Stimulated activated naive CD8-positive, alpha-beta T cell treated with anti-CD3 and anti-CD28 coated beads, Interleukin-15, Interleukin-2, amounts not matched to agents 100 ng/mL and 50 ng/mL, for 24 hours (primary cell): ENCODE results near the gene MOK.
A peak's percentile ranks its signal among the peaks of the same experiment; 100 is the strongest.

Experiments
- H3K27ac Mint-ChIP-seq: one replicate; pipeline ENCODE4 v1.8.0; 2021; ENCODE audit warnings: mild to moderate bottlenecking, mixed read lengths
- H3K27me3 Mint-ChIP-seq: one replicate; pipeline ENCODE4 v1.8.0; 2021; ENCODE audit warnings: mixed read lengths
- H3K36me3 Mint-ChIP-seq: one replicate; pipeline ENCODE4 v1.8.0; 2021; ENCODE audit warnings: low read depth, mixed read lengths
- H3K4me1 Mint-ChIP-seq: one replicate; pipeline ENCODE4 v1.8.0; 2021; ENCODE audit warnings: low read depth, mixed read lengths
- H3K4me3 Mint-ChIP-seq: one replicate; pipeline ENCODE4 v1.8.0; 2021; ENCODE audit warnings: mild to moderate bottlenecking, mixed read lengths
- H3K9me3 Mint-ChIP-seq: one replicate; pipeline ENCODE4 v1.8.0; 2021; ENCODE audit warnings: mixed read lengths

The MOK gene

DNA sequence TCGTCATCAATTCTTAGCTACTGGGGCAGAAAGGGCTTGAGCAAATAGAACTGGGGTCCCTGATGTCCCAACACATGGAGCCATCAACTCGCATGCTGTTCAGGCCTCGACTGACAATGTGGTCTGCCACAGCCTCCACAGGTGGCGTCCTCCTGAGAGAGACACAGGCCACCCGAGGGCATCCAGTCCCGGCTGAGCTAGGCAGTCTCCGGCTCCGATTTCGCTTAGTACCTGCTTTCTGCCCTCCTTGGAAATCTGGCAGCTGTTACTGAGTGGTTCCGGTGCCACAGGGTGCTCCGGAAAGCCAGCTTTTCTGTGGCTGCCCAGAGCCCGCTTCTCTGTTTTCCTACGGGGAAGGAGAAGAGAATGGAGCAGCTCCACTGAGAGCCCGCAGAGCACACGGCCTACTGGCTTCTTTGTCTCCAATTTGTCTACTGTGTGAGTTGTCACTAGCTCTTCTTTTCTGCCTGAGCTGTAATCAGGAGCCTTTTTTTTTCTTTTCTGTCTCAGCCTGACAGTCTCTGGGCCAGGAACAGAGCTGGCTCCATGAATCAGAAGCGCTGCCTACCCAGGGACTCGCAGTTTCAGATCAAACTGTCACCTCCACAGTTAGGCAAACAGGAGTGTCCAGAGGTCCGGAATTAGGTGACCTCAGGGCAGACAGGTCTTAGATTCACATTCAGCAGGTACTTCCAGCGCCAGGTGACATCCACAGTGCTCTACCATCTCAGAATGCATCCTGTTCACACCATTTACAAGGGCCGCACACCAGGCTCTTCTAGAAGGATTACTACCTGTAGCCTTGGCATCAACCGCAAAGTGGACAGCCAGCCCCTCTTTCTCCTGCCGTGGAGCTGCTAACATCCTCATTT is 73.3 kb downstream of the MOK start:
- Mint-ChIP-seq H3K4me1 (no peaks in the 10 kb centered on the region), H3K27ac (no peak overlapping the region)

DNA sequence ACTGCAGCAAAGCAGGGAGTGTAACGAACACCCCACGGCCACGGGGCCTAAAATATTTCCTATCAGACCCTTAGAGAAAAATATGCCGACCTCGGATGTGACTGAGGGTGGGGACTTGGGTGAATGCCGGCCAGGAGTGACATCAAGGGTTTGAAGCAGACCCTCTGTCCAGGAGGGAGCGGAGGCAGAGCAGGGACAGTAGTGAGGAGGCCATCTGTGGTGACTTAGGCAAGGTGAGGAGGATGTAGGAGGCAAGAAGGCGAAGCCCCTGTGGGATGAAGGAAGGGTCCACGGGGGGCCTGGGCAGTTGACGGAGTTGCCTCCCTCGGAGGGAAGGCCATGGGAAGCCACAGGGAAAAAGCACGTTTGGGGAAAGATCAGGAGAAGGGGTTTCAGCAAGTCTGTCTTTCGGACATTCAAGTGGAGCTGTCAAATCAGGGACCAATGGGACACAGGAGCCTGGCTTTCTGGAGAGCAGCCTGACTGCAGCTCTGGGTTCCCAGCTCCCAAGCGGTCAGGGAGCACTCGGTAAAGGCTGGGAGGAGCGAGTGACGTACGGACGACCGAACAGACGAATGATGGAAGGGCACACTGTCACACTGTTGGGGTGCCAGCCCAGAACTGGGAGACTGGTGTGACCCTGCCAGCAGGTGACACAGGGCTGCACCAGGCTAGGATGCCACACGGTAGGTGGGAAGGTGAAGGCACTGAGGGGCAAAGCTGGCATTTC is 74.3 kb downstream of the MOK start:
- Mint-ChIP-seq H3K9me3 (no peaks in the 10 kb centered on the region), H3K27me3 (no peaks in the 10 kb centered on the region), H3K36me3 (no peaks in the 10 kb centered on the region), H3K4me3 (no peak overlapping the region), H3K4me1 (no peaks in the 10 kb centered on the region), H3K27ac (no peak overlapping the region)

More for the DNA sequence above, 73.3 kb downstream of the MOK start:
- Mint-ChIP-seq H3K9me3 (no peaks in the 10 kb centered on the region), H3K27me3 (no peaks in the 10 kb centered on the region), H3K36me3 (no peaks in the 10 kb centered on the region), H3K4me3 (no peak overlapping the region)

DNA sequence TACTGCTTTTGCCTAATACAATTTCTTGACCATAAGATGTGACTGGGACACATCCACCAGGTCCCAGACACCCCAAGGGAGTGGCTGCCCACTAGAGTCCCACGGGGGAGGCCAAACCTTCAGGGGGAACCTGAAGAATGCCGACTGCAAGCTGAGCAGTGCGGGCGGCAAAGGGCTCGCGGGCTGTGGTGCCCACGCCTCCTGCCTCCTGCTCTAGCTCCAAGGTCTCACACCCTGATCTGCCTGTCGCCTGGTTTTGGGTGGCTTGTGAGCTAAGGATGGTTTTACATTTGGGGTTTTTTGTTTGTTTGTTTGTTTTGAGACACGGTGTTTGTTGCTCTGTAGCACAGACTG is 75.2 kb downstream of the MOK start:
- Mint-ChIP-seq H3K4me3 (no peak overlapping the region), H3K27me3 (no peaks in the 10 kb centered on the region), H3K27ac (no peak overlapping the region), H3K36me3 (no peaks in the 10 kb centered on the region), H3K9me3 (no peaks in the 10 kb centered on the region), H3K4me1 (no peaks in the 10 kb centered on the region)

DNA sequence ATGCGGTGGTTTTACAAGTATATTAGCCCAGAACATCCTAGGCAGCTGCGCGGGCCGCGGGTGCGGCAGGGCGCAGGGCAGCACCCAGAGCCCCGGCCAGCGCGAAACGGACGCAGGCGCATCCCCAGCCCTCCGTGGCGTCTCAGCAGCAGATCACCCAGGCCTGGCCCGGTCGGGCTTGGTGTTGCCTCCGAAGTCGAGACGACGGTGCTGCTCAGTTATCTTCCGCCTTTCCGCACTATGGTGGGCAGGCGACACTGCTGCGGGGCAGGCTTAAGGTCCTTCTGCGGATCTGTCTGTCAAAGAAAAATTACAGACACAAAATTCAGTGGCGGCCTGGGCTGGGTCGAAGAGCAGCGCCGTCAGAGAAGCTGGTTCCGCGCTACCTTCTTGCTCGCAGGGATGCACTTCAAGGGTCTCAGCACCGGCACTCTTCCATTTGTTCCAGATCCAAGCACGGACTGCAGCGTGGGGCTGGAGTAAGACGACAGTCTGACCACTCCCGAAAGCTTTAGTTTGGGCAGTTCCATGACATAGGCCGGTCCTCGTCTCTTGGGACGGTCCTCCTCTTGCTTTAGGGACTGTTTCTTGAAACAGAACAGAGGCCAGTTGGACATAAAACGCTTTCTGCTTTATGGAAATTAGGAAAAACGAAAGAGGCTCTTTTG is 75.8 kb downstream of the MOK start:
- no peak overlapping the region for H3K27ac Mint-ChIP-seq
- H3K4me3 Mint-ChIP-seq = no peak overlapping the region
- H3K9me3 Mint-ChIP-seq = no peaks in the 10 kb centered on the region
- H3K27me3 Mint-ChIP-seq = no peaks in the 10 kb centered on the region
- no peaks in the 10 kb centered on the region for H3K36me3 Mint-ChIP-seq
- no peaks in the 10 kb centered on the region for H3K4me1 Mint-ChIP-seq

DNA sequence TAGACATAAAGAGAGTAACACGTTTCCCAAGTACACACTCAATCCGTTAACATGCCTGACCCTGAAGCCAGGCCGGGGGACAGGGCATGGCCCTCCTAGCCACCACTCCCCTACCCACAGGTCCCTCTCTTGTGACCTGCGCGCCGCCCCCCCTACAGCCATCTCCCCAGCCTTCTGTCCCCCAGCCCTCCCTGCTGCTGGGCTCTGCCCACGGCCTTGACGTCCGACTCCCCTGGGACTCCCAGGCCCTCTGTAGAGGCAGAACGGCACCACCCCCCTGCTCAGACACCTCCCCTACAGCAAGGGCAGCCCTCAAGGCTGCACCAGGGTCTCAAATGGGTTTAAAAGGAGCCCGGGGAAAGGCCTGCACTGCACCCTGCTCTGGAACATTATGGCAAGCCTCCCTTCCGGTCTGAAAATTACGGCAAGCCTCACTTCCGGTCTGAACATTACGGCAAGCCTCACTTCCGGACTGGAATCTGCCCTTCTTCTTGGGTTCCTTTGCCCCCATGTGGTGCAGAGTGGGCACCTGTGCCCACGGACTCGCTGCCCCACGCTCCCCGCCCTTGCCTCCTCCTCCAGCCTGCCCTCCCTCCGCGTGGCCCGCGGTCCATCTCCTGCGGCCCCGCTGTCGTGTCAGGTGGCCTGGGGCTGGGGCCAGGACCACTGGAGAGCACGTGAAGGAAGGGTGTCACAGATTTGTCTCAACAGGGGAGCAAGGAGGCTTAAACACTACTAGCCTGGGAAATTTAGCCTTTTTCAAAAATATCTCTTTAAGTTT is 77.6 kb downstream of the MOK start:
- Mint-ChIP-seq H3K36me3 (no peaks in the 10 kb centered on the region), H3K27me3 (no peaks in the 10 kb centered on the region), H3K4me3 (no peak overlapping the region), H3K9me3 (no peaks in the 10 kb centered on the region), H3K4me1 (no peaks in the 10 kb centered on the region), H3K27ac (no peak overlapping the region)

DNA sequence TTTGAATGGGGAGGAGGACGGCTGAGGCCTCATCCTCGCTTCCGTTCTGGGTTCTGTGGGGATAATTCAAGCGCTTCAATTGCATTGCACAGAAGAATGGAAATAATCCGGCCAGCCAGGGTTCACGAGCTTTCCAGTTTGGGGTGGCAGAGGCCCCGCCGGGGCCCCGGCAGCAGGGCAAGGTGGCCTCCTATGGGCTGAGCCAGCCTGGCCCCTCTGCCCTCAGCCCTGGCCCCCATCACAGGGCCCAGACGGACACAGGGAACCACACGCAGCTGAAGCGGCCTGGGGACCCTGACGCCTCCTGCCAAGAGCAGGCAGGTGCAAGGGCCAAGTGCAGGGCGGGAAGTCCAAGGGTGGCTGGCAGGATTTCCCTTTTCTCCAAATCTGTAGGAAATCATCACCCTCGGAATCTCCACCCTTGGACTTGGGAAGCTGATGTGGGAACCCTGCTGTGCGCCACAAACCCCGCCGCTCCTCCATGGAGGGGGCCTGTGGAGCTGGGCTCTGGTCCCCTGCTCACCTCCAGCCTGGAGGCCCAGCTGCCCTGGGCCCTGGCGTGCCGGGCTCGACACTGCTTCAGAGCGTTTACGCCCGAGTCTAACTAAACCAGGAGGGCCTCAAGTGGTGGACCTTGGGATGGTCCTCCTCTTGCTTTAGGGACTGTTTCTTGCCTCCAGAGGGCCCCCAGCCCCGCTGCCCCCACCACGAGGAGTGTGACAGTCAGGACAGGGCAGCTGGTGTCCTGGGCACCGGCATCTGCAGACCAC is 78.4 kb downstream of the MOK start:
- Mint-ChIP-seq H3K4me3 (no peak overlapping the region), H3K4me1 (no peaks in the 10 kb centered on the region), H3K36me3 (no peaks in the 10 kb centered on the region), H3K27me3 (no peaks in the 10 kb centered on the region), H3K27ac (no peak overlapping the region), H3K9me3 (no peaks in the 10 kb centered on the region)

DNA sequence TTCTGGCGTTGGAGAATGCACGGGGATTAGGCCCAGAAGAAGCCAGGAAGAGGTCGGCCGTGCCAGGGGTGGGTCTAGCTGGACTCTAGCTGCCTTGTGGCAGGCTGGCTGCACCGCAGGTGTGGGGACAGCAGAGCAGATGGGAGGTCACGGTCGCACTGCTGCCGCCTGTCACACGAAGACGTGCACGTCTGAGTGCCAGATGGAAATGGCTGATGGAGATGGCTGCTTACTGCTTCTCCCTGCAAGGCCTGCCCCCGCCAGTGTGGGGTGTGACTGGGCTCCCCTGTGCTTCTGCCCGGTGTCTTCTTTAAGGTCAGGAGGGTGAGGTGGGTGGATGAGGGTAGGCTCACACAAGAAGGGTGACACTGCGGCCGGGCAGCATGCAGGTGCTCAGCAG is 79.0 kb downstream of the MOK start:
- H3K27me3 Mint-ChIP-seq = no peaks in the 10 kb centered on the region
- H3K9me3 Mint-ChIP-seq = no peaks in the 10 kb centered on the region
- peaks cover 3% of the 10 kb centered on the region for H3K4me1 Mint-ChIP-seq
- no peaks in the 10 kb centered on the region for H3K36me3 Mint-ChIP-seq
- no peak overlapping the region for H3K27ac Mint-ChIP-seq
- no peak overlapping the region for H3K4me3 Mint-ChIP-seq

DNA sequence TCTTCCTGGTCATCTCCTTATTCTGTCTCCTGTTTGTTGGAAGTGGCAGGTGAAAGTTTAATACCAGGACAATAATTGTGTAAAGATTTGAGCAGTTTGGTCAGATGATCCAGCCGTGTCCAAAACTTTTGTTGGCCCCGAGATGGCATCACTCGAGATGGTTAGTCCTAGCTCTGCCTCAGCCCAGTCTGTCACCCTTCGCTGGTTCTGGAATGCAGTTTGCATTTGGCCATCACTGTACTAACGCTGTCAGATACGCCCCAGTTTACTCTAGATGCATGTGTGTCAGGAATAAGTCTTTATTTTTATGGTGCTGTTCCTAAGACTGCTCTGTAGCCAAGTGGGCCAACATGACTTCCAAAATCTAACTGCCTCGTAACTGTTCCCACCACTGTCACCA is 79.6 kb downstream of the MOK start:
- H3K9me3 Mint-ChIP-seq = no peaks in the 10 kb centered on the region
- H3K27me3 Mint-ChIP-seq = no peaks in the 10 kb centered on the region
- H3K4me3 Mint-ChIP-seq = no peak overlapping the region
- H3K4me1 Mint-ChIP-seq = peaks cover 6% of the 10 kb centered on the region
- H3K27ac Mint-ChIP-seq = no peak overlapping the region
- no peaks in the 10 kb centered on the region for H3K36me3 Mint-ChIP-seq

DNA sequence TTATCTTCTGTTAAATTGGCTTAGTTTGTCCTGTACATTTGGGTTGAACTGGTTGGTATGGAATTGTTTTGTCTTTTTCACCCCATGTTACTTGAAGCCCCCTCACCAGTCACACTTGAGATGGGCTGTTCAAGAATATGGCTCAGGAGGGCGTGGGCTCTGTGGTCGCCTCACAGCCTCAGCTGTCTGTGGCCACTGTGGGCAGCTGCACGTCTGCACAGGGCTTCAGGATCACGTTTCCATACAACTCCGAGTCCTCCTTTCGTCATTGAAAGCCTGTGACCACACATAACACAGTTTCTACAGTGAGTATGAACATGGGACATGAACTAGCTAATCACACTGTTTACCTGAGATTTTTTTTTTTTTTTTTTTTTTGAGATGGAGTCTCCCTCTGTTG is 81.3 kb downstream of the MOK start:
- Mint-ChIP-seq H3K36me3 (no peaks in the 10 kb centered on the region), H3K4me3 (no peak overlapping the region), H3K9me3 (no peaks in the 10 kb centered on the region), H3K27me3 (no peaks in the 10 kb centered on the region), H3K4me1 (peaks cover 19% of the 10 kb centered on the region), H3K27ac (no peak overlapping the region)

DNA sequence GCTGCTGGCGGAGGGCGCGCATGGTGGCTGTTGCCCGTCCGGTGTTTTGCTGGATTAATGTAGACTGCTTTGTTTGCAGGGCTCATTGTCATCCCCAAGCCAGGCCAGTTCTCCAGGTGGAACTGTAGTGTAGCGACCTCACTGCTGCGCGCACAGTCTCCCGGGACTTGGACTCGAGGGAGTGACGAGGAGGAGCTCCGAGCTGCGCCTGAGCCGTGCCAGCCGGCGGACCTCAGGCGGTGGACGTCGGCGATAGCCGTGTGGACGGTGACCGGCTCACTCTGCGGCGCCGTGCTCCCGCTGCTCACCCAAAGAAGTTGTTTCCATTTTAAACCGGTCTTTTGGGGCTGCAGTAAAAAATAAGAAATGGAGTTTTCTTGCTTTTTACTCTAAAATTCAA is 82.2 kb downstream of the MOK start:
- no peaks in the 10 kb centered on the region for H3K9me3 Mint-ChIP-seq
- H3K36me3 Mint-ChIP-seq = no peaks in the 10 kb centered on the region
- no peaks in the 10 kb centered on the region for H3K27me3 Mint-ChIP-seq
- H3K4me3 Mint-ChIP-seq = no peak overlapping the region
- H3K4me1 Mint-ChIP-seq = peaks cover 19% of the 10 kb centered on the region
- H3K27ac Mint-ChIP-seq = no peak overlapping the region

DNA sequence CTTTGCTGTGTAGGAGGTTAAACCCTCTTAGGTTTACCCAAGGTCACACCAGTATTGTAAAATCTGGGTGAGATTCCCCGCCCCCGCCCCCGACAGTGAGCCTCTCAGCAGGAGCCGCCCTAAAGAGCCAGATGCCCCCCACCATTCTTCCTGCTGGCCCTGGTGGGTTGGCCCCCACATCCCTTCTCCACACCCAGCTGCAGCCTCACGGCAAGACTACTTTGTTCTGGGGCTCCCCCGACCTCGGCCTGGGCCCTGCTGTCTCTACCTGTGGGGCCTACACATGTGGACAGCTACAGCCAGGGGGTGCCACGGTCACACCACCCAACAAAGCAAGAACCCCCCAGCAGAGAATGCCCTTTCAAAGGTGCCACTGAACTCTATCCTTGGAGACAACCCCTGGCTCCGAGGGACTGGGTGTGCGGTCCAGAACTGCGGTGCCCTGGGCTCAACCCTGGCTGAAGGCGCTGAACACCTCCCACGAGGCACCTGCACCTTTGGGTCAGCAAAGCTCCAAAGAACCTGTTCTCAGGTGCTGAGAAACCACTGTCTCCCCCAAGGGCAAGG is 82.9 kb downstream of the MOK start:
- Mint-ChIP-seq H3K27ac (no peak overlapping the region), H3K36me3 (no peaks in the 10 kb centered on the region), H3K4me1 (peaks cover 19% of the 10 kb centered on the region)

DNA sequence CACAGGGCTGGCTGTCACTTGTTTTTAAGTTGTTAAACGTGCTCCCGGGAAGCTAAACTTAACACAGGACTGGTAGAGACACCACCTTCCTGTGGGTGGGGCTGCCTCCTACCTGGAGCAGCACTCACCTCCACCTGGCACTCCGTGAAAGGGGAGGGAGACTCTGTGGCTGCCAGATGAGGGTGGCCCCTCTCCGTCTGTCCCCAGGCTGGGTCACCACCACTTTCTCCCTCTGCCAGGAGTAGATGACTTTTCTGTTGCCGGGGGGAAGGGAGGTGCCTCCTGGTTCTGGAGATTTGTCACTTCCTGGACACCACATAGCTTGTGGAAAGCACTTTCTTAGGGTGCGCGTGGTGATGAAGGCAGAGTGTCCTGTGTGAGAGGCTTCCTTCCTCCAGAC is 83.9 kb downstream of the MOK start:
- Mint-ChIP-seq H3K4me1 (peaks cover 19% of the 10 kb centered on the region), H3K27ac (no peak overlapping the region), H3K9me3 (no peaks in the 10 kb centered on the region), H3K4me3 (no peak overlapping the region), H3K27me3 (no peaks in the 10 kb centered on the region), H3K36me3 (no peaks in the 10 kb centered on the region)

More for the DNA sequence above, 82.9 kb downstream of the MOK start:
- Mint-ChIP-seq H3K4me3 (no peak overlapping the region), H3K27me3 (no peaks in the 10 kb centered on the region), H3K9me3 (no peaks in the 10 kb centered on the region)

DNA sequence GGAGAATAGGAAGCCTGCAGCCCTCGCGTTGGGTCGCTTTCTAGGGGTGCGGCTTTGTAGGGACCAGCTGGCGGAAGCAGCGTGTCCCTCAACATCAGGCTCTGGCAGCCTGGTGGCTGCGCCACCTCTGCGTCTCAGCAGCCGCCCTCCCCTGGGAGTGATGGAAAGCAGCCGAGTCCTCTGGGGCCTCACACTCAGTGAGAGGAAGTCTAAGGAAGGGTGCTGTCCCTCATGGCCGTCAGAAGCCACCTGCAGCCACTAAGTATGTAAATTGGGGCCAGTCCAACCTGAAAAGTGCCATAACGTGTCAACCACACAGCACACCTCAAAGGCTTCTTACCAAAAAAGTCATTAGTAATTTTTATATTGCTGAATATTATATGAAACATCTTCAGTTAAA is 84.9 kb downstream of the MOK start:
- Mint-ChIP-seq H3K4me3 (no peak overlapping the region), H3K9me3 (no peaks in the 10 kb centered on the region), H3K36me3 (no peaks in the 10 kb centered on the region), H3K27me3 (no peaks in the 10 kb centered on the region), H3K4me1 (peaks cover 19% of the 10 kb centered on the region), H3K27ac (peak overlapping the region; percentile 3)

DNA sequence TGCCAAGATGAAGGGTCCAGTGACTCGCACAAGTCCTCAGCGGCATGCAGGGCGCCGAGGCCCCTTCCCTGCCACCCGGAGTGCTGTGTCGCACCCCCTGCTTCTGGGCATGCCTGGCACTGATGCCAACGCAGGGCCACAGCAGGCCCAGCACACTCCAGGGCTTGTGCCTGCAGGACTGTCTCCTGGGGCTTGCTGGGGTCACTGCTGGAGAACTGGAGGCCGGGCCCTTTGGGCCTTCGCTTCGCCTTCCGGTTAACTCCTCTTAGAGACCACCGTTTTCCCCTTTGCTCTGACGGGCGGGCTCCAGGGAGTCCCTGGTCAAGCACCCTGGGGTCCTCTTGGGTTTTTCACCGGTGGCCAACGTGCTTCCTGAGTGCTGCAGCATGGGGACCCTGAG is 85.6 kb downstream of the MOK start:
- H3K4me3 Mint-ChIP-seq = no peak overlapping the region
- H3K27ac Mint-ChIP-seq = peak overlapping the region; percentile 3
- peaks cover 19% of the 10 kb centered on the region for H3K4me1 Mint-ChIP-seq
- H3K27me3 Mint-ChIP-seq = no peaks in the 10 kb centered on the region
- no peaks in the 10 kb centered on the region for H3K9me3 Mint-ChIP-seq
- no peaks in the 10 kb centered on the region for H3K36me3 Mint-ChIP-seq
